MM.1S (cell line): ENCODE results near the gene SPINT1.

Experiments
- DNase-seq: peaks from one replicate; pipeline ENCODE4 v3.0.0-alpha.2; 2015
- H2AFZ ChIP-seq: fragments of 300-600 bp; sonication (generic); 2 replicates; pipeline ENCODE4 v1.6.0; 2016; ENCODE audit warnings: antibody characterized with exemption, low read length
- H3F3A ChIP-seq: fragments of 300-600 bp; sonication (generic); 2 replicates; pipeline ENCODE4 v1.6.1; 2016; ENCODE audit warnings: mild to moderate bottlenecking, antibody characterized with exemption, low read length, moderate library complexity, mixed read lengths; ENCODE audit not compliant: insufficient read depth
- H3K27ac ChIP-seq: fragments of 300-600 bp; sonication (generic); 2 replicates; pipeline ENCODE4 v1.5.1; 2016; ENCODE audit warnings: mild to moderate bottlenecking, low read length
- H3K27me3 ChIP-seq: fragments of 300-600 bp; sonication (generic); replicated peaks from 2 replicates; pipeline ENCODE4 v1.6.0; 2016; ENCODE audit warnings: low read length; ENCODE audit not compliant: insufficient read depth
- H3K36me3 ChIP-seq: fragments of 300-600 bp; sonication (generic); replicated peaks from 2 replicates; pipeline ENCODE4 v1.6.1; 2016; ENCODE audit warnings: mild to moderate bottlenecking, low read length, mixed read lengths; ENCODE audit not compliant: insufficient read depth
- H3K4me1 ChIP-seq: fragments of 300-600 bp; sonication (generic); 2 replicates; pipeline ENCODE4 v1.6.1; 2016; ENCODE audit warnings: low read length, mixed read lengths
- H3K4me2 ChIP-seq: fragments of 300-600 bp; sonication (generic); 2 replicates; pipeline ENCODE4 v1.6.0; 2016; ENCODE audit warnings: low read depth, low read length
- H3K4me3 ChIP-seq: fragments of 300-600 bp; sonication (generic); 2 replicates; pipeline ENCODE4 v1.5.1; 2016; ENCODE audit warnings: low read length, mixed read lengths
- H3K79me2 ChIP-seq: fragments of 300-600 bp; sonication (generic); 2 replicates; pipeline ENCODE4 v1.6.1; 2016; ENCODE audit warnings: mixed run types, low read length, mixed read lengths
- H3K9ac ChIP-seq: fragments of 300-600 bp; sonication (generic); 2 replicates; pipeline ENCODE4 v1.6.1; 2016; ENCODE audit warnings: low read length, mixed read lengths
- H3K9me2 ChIP-seq: fragments of 300-600 bp; sonication (generic); replicated peaks from 2 replicates; pipeline ENCODE4 v1.6.1; 2016; ENCODE audit warnings: mild to moderate bottlenecking, low read length, mixed read lengths; ENCODE audit not compliant: insufficient read depth
- H3K9me3 ChIP-seq: fragments of 300-600 bp; sonication (generic); replicated peaks from 2 replicates; pipeline ENCODE4 v1.6.1; 2016; ENCODE audit warnings: mild to moderate bottlenecking, low read length, mixed read lengths; ENCODE audit not compliant: insufficient read depth
- H4K20me1 ChIP-seq: fragments of 300-600 bp; sonication (generic); 2 replicates; pipeline ENCODE4 v1.6.1; 2016; ENCODE audit warnings: mild to moderate bottlenecking, low read length, moderate library complexity, mixed read lengths; ENCODE audit not compliant: insufficient read depth
- EZH2 ChIP-seq: fragments of 300-600 bp; sonication (generic); optimal IDR thresholded peaks from 2 replicates; pipeline ENCODE3; 2017; ENCODE audit warnings: low read depth, mild to moderate bottlenecking, antibody characterized with exemption, low read length, mixed read lengths
- EZH2phosphoT487 ChIP-seq: fragments of 300-600 bp; sonication (generic); IDR thresholded peaks from 2 replicates; pipeline ENCODE4 v1.6.1; 2018; ENCODE audit warnings: antibody characterized with exemption, low read length
- TF ChIP-seq, protein P1 (sequence below): fragments of 300-600 bp; sonication (generic); IDR thresholded peaks from 2 replicates; pipeline ENCODE4 v1.5.1; 2016; ENCODE audit warnings: antibody characterized with exemption, low read length, mixed read lengths

The SPINT1 gene

DNA sequence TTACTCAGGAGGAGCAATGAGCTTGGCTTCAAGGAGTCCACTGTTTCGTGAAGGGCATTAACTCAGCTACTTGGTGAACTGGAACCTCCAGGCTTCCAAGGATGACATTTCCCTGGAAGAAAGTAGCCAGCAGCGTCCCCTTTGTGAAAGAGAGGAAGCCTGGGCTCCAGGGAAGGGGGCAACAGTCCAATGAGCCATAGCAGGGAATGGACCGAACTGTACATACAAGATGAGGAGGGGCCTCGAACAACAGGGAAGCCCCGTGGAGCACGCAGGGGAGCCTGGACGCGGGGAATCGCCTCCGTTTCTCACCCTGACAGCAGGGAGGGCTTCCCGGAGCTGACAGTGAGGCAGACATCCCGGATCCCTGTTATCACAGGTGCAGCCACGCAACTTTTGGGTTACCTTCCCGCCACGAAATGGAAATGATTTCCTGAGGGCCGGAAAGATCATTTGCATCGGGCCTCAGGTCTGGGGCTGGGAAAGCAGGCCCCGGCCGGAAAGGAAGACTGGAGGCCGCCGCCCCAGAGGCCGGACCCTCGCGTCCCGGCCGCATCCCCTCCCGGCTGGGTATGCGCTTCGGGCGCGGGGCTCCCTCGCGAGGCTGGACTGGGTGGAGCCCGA is 475 bp upstream of the SPINT1 start:
- H4K20me1 ChIP-seq = no peaks in the 10 kb centered on the region
- H3K9ac ChIP-seq = peak overlapping the region; percentile 28; the same call in 1 of the 2 replicates
- TF ChIP-seq EZH2 (no peak), EZH2phosphoT487 (no peak)
- TF ChIP-seq, protein P1, sequence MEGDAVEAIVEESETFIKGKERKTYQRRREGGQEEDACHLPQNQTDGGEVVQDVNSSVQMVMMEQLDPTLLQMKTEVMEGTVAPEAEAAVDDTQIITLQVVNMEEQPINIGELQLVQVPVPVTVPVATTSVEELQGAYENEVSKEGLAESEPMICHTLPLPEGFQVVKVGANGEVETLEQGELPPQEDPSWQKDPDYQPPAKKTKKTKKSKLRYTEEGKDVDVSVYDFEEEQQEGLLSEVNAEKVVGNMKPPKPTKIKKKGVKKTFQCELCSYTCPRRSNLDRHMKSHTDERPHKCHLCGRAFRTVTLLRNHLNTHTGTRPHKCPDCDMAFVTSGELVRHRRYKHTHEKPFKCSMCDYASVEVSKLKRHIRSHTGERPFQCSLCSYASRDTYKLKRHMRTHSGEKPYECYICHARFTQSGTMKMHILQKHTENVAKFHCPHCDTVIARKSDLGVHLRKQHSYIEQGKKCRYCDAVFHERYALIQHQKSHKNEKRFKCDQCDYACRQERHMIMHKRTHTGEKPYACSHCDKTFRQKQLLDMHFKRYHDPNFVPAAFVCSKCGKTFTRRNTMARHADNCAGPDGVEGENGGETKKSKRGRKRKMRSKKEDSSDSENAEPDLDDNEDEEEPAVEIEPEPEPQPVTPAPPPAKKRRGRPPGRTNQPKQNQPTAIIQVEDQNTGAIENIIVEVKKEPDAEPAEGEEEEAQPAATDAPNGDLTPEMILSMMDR = no peak
- peaks cover 6% of the 10 kb centered on the region; the same call in 1 of the 2 replicates for H3F3A ChIP-seq
- no peak overlapping the region for H3K27ac ChIP-seq
- no peaks in the 10 kb centered on the region for H3K9me2 ChIP-seq
- peaks cover 39% of the 10 kb centered on the region for H3K79me2 ChIP-seq
- peak overlapping the region; percentile 75; the same call in 1 of the 2 replicates for H3K4me2 ChIP-seq
- H2AFZ ChIP-seq = peak overlapping the region; percentile 94
- no peaks in the 10 kb centered on the region for H3K36me3 ChIP-seq
- no peaks in the 10 kb centered on the region for H3K27me3 ChIP-seq
- peaks cover 25% of the 10 kb centered on the region for H3K4me1 ChIP-seq
- no peaks in the 10 kb centered on the region for H3K9me3 ChIP-seq
- no peak for DNase-seq
- peak overlapping the region; percentile 77 for H3K4me3 ChIP-seq

DNA sequence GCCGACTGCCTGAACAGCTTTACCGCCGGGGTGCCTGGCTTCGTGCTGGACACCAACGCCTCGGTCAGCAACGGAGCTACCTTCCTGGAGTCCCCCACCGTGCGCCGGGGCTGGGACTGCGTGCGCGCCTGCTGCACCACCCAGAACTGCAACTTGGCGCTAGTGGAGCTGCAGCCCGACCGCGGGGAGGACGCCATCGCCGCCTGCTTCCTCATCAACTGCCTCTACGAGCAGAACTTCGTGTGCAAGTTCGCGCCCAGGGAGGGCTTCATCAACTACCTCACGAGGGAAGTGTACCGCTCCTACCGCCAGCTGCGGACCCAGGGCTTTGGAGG is 815 bp downstream of the SPINT1 start:
- no peaks in the 10 kb centered on the region for H3K9me2 ChIP-seq
- H4K20me1 ChIP-seq = no peaks in the 10 kb centered on the region
- peak overlapping the region; percentile 75 for H3K4me2 ChIP-seq
- TF ChIP-seq, protein P1 = 0 out of 2 replicates have a peak, but pooled peaks have one; percentile 2
- no peak for TF ChIP-seq EZH2phosphoT487
- H3K79me2 ChIP-seq = peaks cover 49% of the 10 kb centered on the region
- DNase-seq = peak; percentile 39
- H3K27ac ChIP-seq = no peak overlapping the region; the same call in 1 of the 2 replicates
- peaks cover 6% of the 10 kb centered on the region; the same call in 1 of the 2 replicates for H3F3A ChIP-seq
- peak overlapping the region; percentile 94 for H2AFZ ChIP-seq
- H3K27me3 ChIP-seq = no peaks in the 10 kb centered on the region
- peak overlapping the region; percentile 51; the same call in 1 of the 2 replicates for H3K9ac ChIP-seq
- H3K36me3 ChIP-seq = no peaks in the 10 kb centered on the region
- H3K4me3 ChIP-seq = peak overlapping the region; percentile 77
- no peaks in the 10 kb centered on the region for H3K9me3 ChIP-seq
- H3K4me1 ChIP-seq = peaks cover 25% of the 10 kb centered on the region

DNA sequence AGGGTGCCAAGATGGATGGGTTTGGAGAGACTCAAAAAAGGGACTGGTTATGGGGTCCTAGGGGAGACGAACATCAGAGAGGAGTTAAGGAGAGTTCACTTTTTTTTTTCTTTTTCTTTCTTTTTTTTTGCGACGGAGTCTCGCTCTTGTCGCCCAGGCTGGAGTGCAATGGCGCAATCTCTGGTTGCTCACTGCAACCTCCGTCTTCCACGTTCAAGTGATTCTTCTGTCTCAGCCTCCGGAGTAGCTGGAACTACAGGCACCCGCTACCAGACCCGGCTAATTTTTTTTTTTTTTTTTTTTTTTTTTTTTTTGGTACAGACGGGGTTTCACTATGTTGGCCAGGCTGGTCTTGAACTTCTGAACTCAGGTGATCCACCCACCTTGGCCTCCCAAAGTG is 1.2 kb downstream of the SPINT1 start:
- TF ChIP-seq, protein P1 = no peak
- TF ChIP-seq EZH2 = no peak
- TF ChIP-seq EZH2phosphoT487 = no peak
- no peak overlapping the region for H3K9ac ChIP-seq
- H4K20me1 ChIP-seq = no peaks in the 10 kb centered on the region
- no peaks in the 10 kb centered on the region for H3K9me2 ChIP-seq
- H3K4me3 ChIP-seq = peak overlapping the region; percentile 77
- H3K4me1 ChIP-seq = peaks cover 25% of the 10 kb centered on the region
- no peaks in the 10 kb centered on the region for H3K9me3 ChIP-seq
- peaks cover 6% of the 10 kb centered on the region; the same call in 1 of the 2 replicates for H3F3A ChIP-seq
- no peak overlapping the region for H3K27ac ChIP-seq
- no peak for DNase-seq
- H3K27me3 ChIP-seq = no peaks in the 10 kb centered on the region
- peak overlapping the region; percentile 75 for H3K4me2 ChIP-seq
- H2AFZ ChIP-seq = peak overlapping the region; percentile 94
- H3K36me3 ChIP-seq = no peaks in the 10 kb centered on the region
- H3K79me2 ChIP-seq = peaks cover 49% of the 10 kb centered on the region
